SK-N-SH (cell line): Measurements from ENCODE around the gene ARPC5. TPM values are rescaled to one million over a fixed set of nuclear protein-coding genes. Genes with fewer than 3 reads are reported as not detected.

Experiments
- CTCF ChIA-PET: fragments of 300-600, 350-600 bp; formaldehyde crosslinking; extraction: SDS; loops from one replicate; lab custom pipeline; 2021; lab: Yijun Ruan, JAX
- POLR2A ChIA-PET: fragments of 350-600 bp; sonication (Branson Sonifier 250); formaldehyde crosslinking; extraction: SDS; loops from one replicate; lab custom pipeline; 2020; ENCODE audit warnings: antibody characterized with exemption, inconsistent platforms; lab: Yijun Ruan, JAX
- DNase-seq: peaks from one replicate; pipeline ENCODE4 v3.0.0; 2012
- H2AFZ ChIP-seq: fragments of 200-600 bp; sonication (generic); 2 replicates; pipeline ENCODE4 v1.8.1; 2016; ENCODE audit warnings: antibody characterized with exemption, mild to moderate bottlenecking, low read depth
- H3F3A ChIP-seq: fragments of 200-600 bp; sonication (generic); replicated peaks from 2 replicates; pipeline ENCODE3; 2016; ENCODE audit warnings: antibody characterized with exemption, mild to moderate bottlenecking; ENCODE audit not compliant: insufficient read depth
- H3K27ac ChIP-seq, 2 experiments: fragments of 200-500 bp in 1 of 2; fragments of 200-600 bp in 1 of 2; sonication (Bioruptor generic) in 1 of 2; sonication (generic), shearing (Covaris generic) in 1 of 2; 2 replicates each; pipeline versions ENCODE4 v1.5.1 to v1.6.1; 2014 to 2016; ENCODE audit warnings: low read depth in 2 of 2, inconsistent platforms in 1 of 2, low read length in 1 of 2, mild to moderate bottlenecking in 1 of 2, mixed read lengths in 1 of 2
- H3K27me3 ChIP-seq: fragments of 200-600 bp; sonication (generic), shearing (Covaris generic); 2 replicates; pipeline ENCODE4 v1.6.1; 2016; ENCODE audit warnings: mixed run types; ENCODE audit not compliant: insufficient read depth
- H3K36me3 ChIP-seq, 2 experiments: fragments of 200-500 bp in 1 of 2; fragments of 200-600 bp in 1 of 2; sonication (Bioruptor generic) in 1 of 2; sonication (generic) in 1 of 2; replicated peaks in 1 of 2; 2 replicates each; pipeline versions ENCODE3 to v1.5.1; 2014 to 2016; ENCODE audit warnings: low read length in 1 of 2, mild to moderate bottlenecking in 1 of 2; ENCODE audit not compliant: insufficient read depth in 2 of 2, control insufficient read depth in 1 of 2
- H3K4me1 ChIP-seq, 2 experiments: fragments of 200-500 bp in 1 of 2; fragments of 200-600 bp in 1 of 2; sonication (Bioruptor generic) in 1 of 2; sonication (generic), shearing (Covaris generic) in 1 of 2; 2 replicates each; pipeline versions ENCODE4 v1.5.1 to v1.6.1; 2014 to 2016; ENCODE audit warnings: low read depth in 1 of 2, low read length in 1 of 2, mixed run types in 1 of 2; ENCODE audit not compliant: insufficient read depth in 2 of 2, control insufficient read depth in 1 of 2
- H3K4me2 ChIP-seq: fragments of 200-600 bp; sonication (generic), shearing (Covaris generic); 2 replicates; pipeline ENCODE4 v1.6.1; 2017; ENCODE audit warnings: mixed run types
- H3K4me3 ChIP-seq, 2 experiments: fragments of 200-500 bp in 1 of 2; fragments of 200-600 bp in 1 of 2; sonication (Bioruptor generic) in 1 of 2; sonication (generic), shearing (Covaris generic) in 1 of 2; 2 replicates each; pipeline versions ENCODE4 v1.5.1 to v1.8.1; 2014 to 2016; ENCODE audit warnings: low read depth in 2 of 2, inconsistent platforms in 1 of 2, low read length in 1 of 2, mild to moderate bottlenecking in 1 of 2, mixed read lengths in 1 of 2, moderate library complexity in 1 of 2
- H3K79me2 ChIP-seq: fragments of 200-600 bp; sonication (generic); 2 replicates; pipeline ENCODE4 v1.8.1; 2017; ENCODE audit warnings: mild to moderate bottlenecking; ENCODE audit not compliant: insufficient read depth
- H3K9ac ChIP-seq: fragments of 200-600 bp; sonication (generic); 2 replicates; pipeline ENCODE4 v1.6.1; 2017; ENCODE audit warnings: mixed run types
- H3K9me2 ChIP-seq: fragments of 200-600 bp; sonication (generic); 2 replicates; pipeline ENCODE4 v1.6.1; 2017; ENCODE audit warnings: mixed run types
- H3K9me3 ChIP-seq: fragments of 200-600 bp; sonication (generic); 2 replicates; pipeline ENCODE4 v1.6.1; 2017; ENCODE audit warnings: mixed run types, mild to moderate bottlenecking, moderate library complexity
- H4K20me1 ChIP-seq: fragments of 200-600 bp; sonication (generic); 2 replicates; pipeline ENCODE4 v1.6.1; 2017; ENCODE audit warnings: mild to moderate bottlenecking, mixed run types; ENCODE audit not compliant: insufficient read depth
- CHD2 ChIP-seq: fragments of 150-350 bp; IDR thresholded peaks from 2 replicates; pipeline ENCODE4 v1.6.1; 2018; ENCODE audit warnings: low read length; ENCODE audit not compliant: partially characterized antibody
- EZH2phosphoT487 ChIP-seq: fragments of 200-600 bp; sonication (generic); IDR thresholded peaks from 2 replicates; pipeline ENCODE4 v1.6.1; 2017; ENCODE audit warnings: low read depth, mixed run types, mild to moderate bottlenecking, antibody characterized with exemption, moderate library complexity, borderline replicate concordance
- GABPA ChIP-seq: IDR thresholded peaks from 2 replicates; pipeline ENCODE4 v1.4.0; 2012; ENCODE audit warnings: low read depth, mild to moderate bottlenecking
- GATA2 ChIP-seq: sonication (generic); formaldehyde crosslinking; IDR thresholded peaks from 2 replicates; pipeline ENCODE4 v1.5.0; 2020; ENCODE audit warnings: mild to moderate bottlenecking, missing genetic modification reagents
- MEF2A ChIP-seq: IDR thresholded peaks from 2 replicates; pipeline ENCODE4 v1.4.0; 2012; ENCODE audit warnings: low read depth, borderline replicate concordance
- NFIC ChIP-seq: IDR thresholded peaks from 2 replicates; pipeline ENCODE4 v1.4.0; 2012; ENCODE audit warnings: borderline replicate concordance
- RCOR1 ChIP-seq: fragments of 150-350 bp; IDR thresholded peaks from 2 replicates; pipeline ENCODE4 v1.6.1; 2017; ENCODE audit warnings: antibody characterized with exemption, low read length
- WGBS: methylation state at CpG from one replicate; pipeline ENCODE4 v1.1.6; 2017; ENCODE audit warnings: low lambda C conversion rate; 5-methylcytosine and 5-hydroxymethylcytosine counted together
- polyA plus RNA-seq, 3 experiments: library from polyadenylated mRNA; depleted of rRNA; stranded (reverse); fragments of >200 nt; gene quantifications; 2 replicates each; pipeline ENCODE4 v1.2.3, GENCODE V29; 2012
- TF ChIP-seq, protein P1 (sequence below): fragments of 150-350 bp; IDR thresholded peaks from 2 replicates; pipeline ENCODE4 v1.6.1; 2017; ENCODE audit warnings: antibody characterized with exemption, low read length, low read depth, borderline replicate concordance
- TF ChIP-seq, protein P2 (sequence below): IDR thresholded peaks from 2 replicates; pipeline ENCODE4 v1.4.0; 2012; ENCODE audit warnings: low read depth, borderline replicate concordance

ARPC5 gene
- polyA plus RNA-seq, 1 of the 3 experiments (the other 2 are of a cell fraction): 66.8 TPM

GRCh38 chr1:183572721-183573120 is 62.9 kb downstream of the ARPC5 start (continued):
- TF ChIP-seq, protein P1, sequence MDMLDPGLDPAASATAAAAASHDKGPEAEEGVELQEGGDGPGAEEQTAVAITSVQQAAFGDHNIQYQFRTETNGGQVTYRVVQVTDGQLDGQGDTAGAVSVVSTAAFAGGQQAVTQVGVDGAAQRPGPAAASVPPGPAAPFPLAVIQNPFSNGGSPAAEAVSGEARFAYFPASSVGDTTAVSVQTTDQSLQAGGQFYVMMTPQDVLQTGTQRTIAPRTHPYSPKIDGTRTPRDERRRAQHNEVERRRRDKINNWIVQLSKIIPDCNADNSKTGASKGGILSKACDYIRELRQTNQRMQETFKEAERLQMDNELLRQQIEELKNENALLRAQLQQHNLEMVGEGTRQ: no peak
- no peak for TF ChIP-seq GABPA
- no peak for TF ChIP-seq NFIC
- TF ChIP-seq MEF2A: no peak
- TF ChIP-seq GATA2 (CRISPR knock-in tag): no peak
- no peak for TF ChIP-seq CHD2

DNA sequence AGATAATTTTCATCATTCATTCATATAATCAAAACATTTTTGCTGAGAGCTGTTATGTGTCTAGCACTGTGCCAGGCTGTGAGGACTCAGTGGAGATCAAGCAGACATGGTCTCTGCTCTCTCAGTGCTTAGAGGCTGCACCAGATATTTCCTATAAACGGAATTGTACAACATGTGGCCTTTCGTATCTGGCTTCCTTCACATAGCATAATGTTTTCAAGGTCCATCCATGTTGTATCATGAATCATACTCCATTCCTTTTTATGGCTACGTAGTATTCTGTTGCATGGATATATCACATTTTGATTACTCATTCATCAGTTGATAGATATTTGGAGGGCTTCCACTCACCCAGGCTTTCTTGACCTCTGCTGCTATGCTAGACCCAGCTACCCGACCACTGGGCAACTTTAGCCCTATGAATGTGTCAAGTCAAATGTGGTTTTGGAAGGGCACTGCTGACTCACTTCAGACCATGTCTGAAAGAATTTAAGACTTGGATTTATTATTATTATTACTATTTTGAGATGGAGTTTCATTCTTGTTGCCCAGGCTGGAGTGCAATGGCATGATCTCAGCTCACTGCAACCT is 63.8 kb downstream of the ARPC5 start:
- 78% methylated on average over 4 of the region's 4 CpGs for WGBS
- no peak overlapping the region for H3K4me3 ChIP-seq
- H3K27me3 ChIP-seq: no peaks in the 10 kb centered on the region
- peaks cover 0 to 8% of the 10 kb centered on the region in 2 experiments; a peak in 2 of 4 replicates for H3K4me1 ChIP-seq
- CTCF ChIA-PET: interaction anchor here (0.9 to 1.4 kb wide), 2 partner anchors 36 to 51 kb away, joined by 3 read pairs; no protein-coding TSS in a partner anchor
- no peak for DNase-seq
- no peaks in the 10 kb centered on the region for H3K36me3 ChIP-seq
- TF ChIP-seq, protein P2, sequence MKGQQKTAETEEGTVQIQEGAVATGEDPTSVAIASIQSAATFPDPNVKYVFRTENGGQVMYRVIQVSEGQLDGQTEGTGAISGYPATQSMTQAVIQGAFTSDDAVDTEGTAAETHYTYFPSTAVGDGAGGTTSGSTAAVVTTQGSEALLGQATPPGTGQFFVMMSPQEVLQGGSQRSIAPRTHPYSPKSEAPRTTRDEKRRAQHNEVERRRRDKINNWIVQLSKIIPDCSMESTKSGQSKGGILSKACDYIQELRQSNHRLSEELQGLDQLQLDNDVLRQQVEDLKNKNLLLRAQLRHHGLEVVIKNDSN: no peak
- TF ChIP-seq EZH2phosphoT487: no peak
- no peak for TF ChIP-seq RCOR1
- H3K27ac ChIP-seq: 0 out of 4 replicates have a peak overlapping the region, but pooled peaks of 1 of the 2 experiments have one; percentile 22
- no peak overlapping the region for H2AFZ ChIP-seq
- no peak overlapping the region for H3K4me2 ChIP-seq
- no peaks in the 10 kb centered on the region for H4K20me1 ChIP-seq
- H3K9me2 ChIP-seq: no peaks in the 10 kb centered on the region
- POLR2A ChIA-PET: no interaction called here
- H3F3A ChIP-seq: peaks cover 7% of the 10 kb centered on the region
- H3K9me3 ChIP-seq: no peaks in the 10 kb centered on the region
- no peak overlapping the region for H3K9ac ChIP-seq
- no peaks in the 10 kb centered on the region for H3K79me2 ChIP-seq

Other genes with a start within 250 kb of the ARPC5 start
- gene NMNAT2, start 217.4 kb downstream of the ARPC5 start, polyA plus RNA-seq (2012; rRNA removed): 0.06 and 0.07 TPM in 2 replicates
- 19.8 and 26.0 TPM in 2 replicates for gene SMG7, start 163.3 kb downstream of the ARPC5 start, polyA plus RNA-seq (2012; rRNA removed)
- gene NCF2, start 45.3 kb downstream of the ARPC5 start, polyA plus RNA-seq (2012; rRNA removed): 2.0 and 6.0 TPM in 2 replicates
- not detected in 2 replicates for gene APOBEC4, start 17.5 kb upstream of the ARPC5 start, polyA plus RNA-seq (2012; rRNA removed)
- 8.3 and 10.7 TPM in 2 replicates for gene RGL1, start 169.3 kb upstream of the ARPC5 start, polyA plus RNA-seq (2012; rRNA removed)